GM21576 (cell line): ENCODE data around the gene MB21D2.

Experiments used
- ATAC-seq: cut with Tn5 transposase; IDR thresholded peaks from one replicate; pipeline ENCODE4 v1.9.1; 2021; ENCODE audit warnings: mild to moderate bottlenecking, moderate library complexity; ENCODE audit not compliant: unreplicated experiment

Gene MB21D2

GRCh38 chr3:192892981-192893700 lies 24.5 kb downstream of the MB21D2 start:
- ATAC-seq: peak; percentile 96

GRCh38 chr3:192890347-192891335 lies 27.0 kb downstream of the MB21D2 start:
- no peak for ATAC-seq

GRCh38 chr3:192889679-192890078 lies 28.0 kb downstream of the MB21D2 start:
- no peak for ATAC-seq

- ATAC-seq: no peak
Observed at GRCh38 chr3:192888190-192888589, 29.5 kb downstream of the MB21D2 start.

- ATAC-seq: no peak
Observed at GRCh38 chr3:192887701-192888100, 30.0 kb downstream of the MB21D2 start.

- no peak for ATAC-seq
Observed at GRCh38 chr3:192887047-192887446, 30.6 kb downstream of the MB21D2 start.

GRCh38 chr3:192884777-192885773 lies 32.6 kb downstream of the MB21D2 start:
- ATAC-seq: no peak

- ATAC-seq: no peak
Observed at GRCh38 chr3:192883512-192883911, 34.1 kb downstream of the MB21D2 start.

- ATAC-seq: peak; percentile 58
Observed at GRCh38 chr3:192881159-192881786, 36.4 kb downstream of the MB21D2 start.

GRCh38 chr3:192880313-192880712 lies 37.3 kb downstream of the MB21D2 start:
- no peak for ATAC-seq

- ATAC-seq: no peak
Observed at GRCh38 chr3:192879346-192880031, 38.2 kb downstream of the MB21D2 start.

GRCh38 chr3:192875971-192876565 lies 41.6 kb downstream of the MB21D2 start:
- no peak for ATAC-seq

- no peak for ATAC-seq
Observed at GRCh38 chr3:192870822-192871221, 46.8 kb downstream of the MB21D2 start.

GRCh38 chr3:192869131-192870031 lies 48.3 kb downstream of the MB21D2 start:
- ATAC-seq: no peak

GRCh38 chr3:192867645-192868044 lies 50.0 kb downstream of the MB21D2 start:
- no peak for ATAC-seq

- ATAC-seq: no peak
Observed at GRCh38 chr3:192866804-192867203, 50.9 kb downstream of the MB21D2 start.

- peak; percentile 70 for ATAC-seq
Observed at GRCh38 chr3:192864941-192865340, 52.7 kb downstream of the MB21D2 start.

- ATAC-seq: no peak
Observed at GRCh38 chr3:192863091-192863420, 54.6 kb downstream of the MB21D2 start.
